ENCODE data around the gene TNFRSF18.

The TNFRSF18 gene

GRCh38 chr1:1175221-1176062, 30.9 kb downstream of the TNFRSF18 start:
- no peak for DNase-seq

GRCh38 chr1:1173793-1174415, 32.5 kb downstream of the TNFRSF18 start, which contains the start of gene TTLL10:
Gene TTLL10, plus strand, starts transcription at chr1:1173880. Its CDS starts 5,336 bp downstream, at chr1:1179216.
- DNase-seq, result no peak

GRCh38 chr1:1173061-1173792, 33.2 kb downstream of the TNFRSF18 start:
- DNase-seq, result no peak

- no peak for DNase-seq
Measured at GRCh38 chr1:1171546-1172340, 34.6 kb downstream of the TNFRSF18 start.

- DNase-seq, result no peak
Measured at GRCh38 chr1:1171161-1171545, 35.2 kb downstream of the TNFRSF18 start.

GRCh38 chr1:1170215-1171091, 35.9 kb downstream of the TNFRSF18 start:
- no peak for DNase-seq

GRCh38 chr1:1169429-1170214, 36.8 kb downstream of the TNFRSF18 start:
- DNase-seq, result no peak

- no peak for DNase-seq
Measured at GRCh38 chr1:1168451-1169411, 37.7 kb downstream of the TNFRSF18 start.

- no peak for DNase-seq
Measured at GRCh38 chr1:1167841-1168450, 38.4 kb downstream of the TNFRSF18 start.

- DNase-seq, result no peak
Measured at GRCh38 chr1:1167398-1167821, 39.0 kb downstream of the TNFRSF18 start.

GRCh38 chr1:1166642-1167397, 39.6 kb downstream of the TNFRSF18 start:
- DNase-seq, result no peak

- DNase-seq, result no peak
Measured at GRCh38 chr1:1165900-1166421, 40.4 kb downstream of the TNFRSF18 start.

- no peak for DNase-seq
Measured at GRCh38 chr1:1165485-1165884, 40.9 kb downstream of the TNFRSF18 start.

GRCh38 chr1:1164701-1165451, 41.5 kb downstream of the TNFRSF18 start:
- no peak for DNase-seq

- DNase-seq, result no peak
Measured at GRCh38 chr1:1164361-1164700, 42.1 kb downstream of the TNFRSF18 start.

- DNase-seq, result no peak
Measured at GRCh38 chr1:1163538-1164070, 42.8 kb downstream of the TNFRSF18 start.
